ENCODE measurements around the gene LRFN2. TPM values are rescaled to one million over a fixed set of nuclear protein-coding genes. Genes with fewer than 3 reads are reported as not detected.

LRFN2 gene
- total RNA-seq, 2 experiments from 2014 or later: not detected

GRCh38 chr6:40387127-40387870 lies 199.9 kb downstream of the LRFN2 start:
- Mint-ChIP-seq H3K4me3 (peak overlapping the region; percentile 48), H3K27me3 (peaks cover 4% of the 10 kb centered on the region), H3K27ac (peak overlapping the region; percentile 81), H3K9me3 (no peaks in the 10 kb centered on the region), H3K4me1 (ENCODE audit: low read depth) (peaks cover 64% of the 10 kb centered on the region), H3K36me3 (ENCODE audit: low read depth) (no peaks in the 10 kb centered on the region)
- peak in 3 of 14 experiments; percentile 18 to 26 (median 20) for DNase-seq
- ATAC-seq (ENCODE audit: poor library complexity): no peak
- H3K27me3 ChIP-seq (ENCODE audit: control insufficient read depth in 1 of 2, insufficient read depth in 2 of 2, low read length in 2 of 2): peaks cover 0 to 3% of the 10 kb centered on the region in 2 experiments
- peaks cover 46% of the 10 kb centered on the region for H3K4me1 ChIP-seq (ENCODE audit: insufficient read depth, low read length)
- no peaks in the 10 kb centered on the region for H3K9me3 ChIP-seq (ENCODE audit: control insufficient read depth in 1 of 2, insufficient read depth in 1 of 2, low read length in 2 of 2)
- intact Hi-C loops (cut with DNase I, micrococcal nuclease): no loop called here
- no peak for TF ChIP-seq CTCF (IDR thresholded peaks at IDR 0.05)
- no peaks in the 10 kb centered on the region for H3K36me3 ChIP-seq (ENCODE audit: insufficient read depth, low read length)
- POLR2A ChIA-PET: no interaction called here
- CTCF ChIA-PET: no interaction called here
- no peak overlapping the region for H3K4me3 ChIP-seq (ENCODE audit: low read length)
- H3K27ac ChIP-seq (ENCODE audit: low read depth in 1 of 2, low read length in 2 of 2): peak overlapping the region in 1 of 2 donors; percentile 37

GRCh38 chr6:40386200-40386599 lies 201.0 kb downstream of the LRFN2 start:
- peak overlapping the region; percentile 46 for H3K4me3 Mint-ChIP-seq
- ATAC-seq (ENCODE audit: poor library complexity) (no peak), DNase-seq (no peak)
- intact Hi-C loops (cut with DNase I, micrococcal nuclease): no loop called here
- peaks cover 4% of the 10 kb centered on the region for H3K27me3 Mint-ChIP-seq
- Histone ChIP-seq H3K9me3 (ENCODE audit: control insufficient read depth in 1 of 2, insufficient read depth in 1 of 2, low read length in 2 of 2) (no peaks in the 10 kb centered on the region), H3K4me3 (ENCODE audit: low read length) (no peak overlapping the region), H3K27me3 (ENCODE audit: control insufficient read depth in 1 of 2, insufficient read depth in 2 of 2, low read length in 2 of 2) (peaks cover 0 to 3% of the 10 kb centered on the region in 2 experiments), H3K27ac (ENCODE audit: low read depth in 1 of 2, low read length in 2 of 2) (no peak overlapping the region), H3K4me1 (ENCODE audit: insufficient read depth, low read length) (peaks cover 36% of the 10 kb centered on the region), H3K36me3 (ENCODE audit: insufficient read depth, low read length) (no peaks in the 10 kb centered on the region)
- no peak for TF ChIP-seq CTCF (IDR thresholded peaks at IDR 0.05)
- POLR2A ChIA-PET: no interaction called here
- no peaks in the 10 kb centered on the region for H3K9me3 Mint-ChIP-seq
- peaks cover 59% of the 10 kb centered on the region for H3K4me1 Mint-ChIP-seq (ENCODE audit: low read depth)
- CTCF ChIA-PET: no interaction called here
- peak overlapping the region; percentile 81 for H3K27ac Mint-ChIP-seq
- H3K36me3 Mint-ChIP-seq (ENCODE audit: low read depth): no peaks in the 10 kb centered on the region

- no peak for TF ChIP-seq CTCF (IDR thresholded peaks at IDR 0.05)
- no peak overlapping the region for H3K27ac Mint-ChIP-seq
- CTCF ChIA-PET: no interaction called here
These were observed 203.6 kb downstream of the LRFN2 start for GRCh38 chr6:40383348-40384115.

More at GRCh38 chr6:40383348-40384115, 203.6 kb downstream of the LRFN2 start:
- DNase-seq: no peak
- Histone ChIP-seq H3K4me1 (ENCODE audit: insufficient read depth, low read length) (peaks cover 15% of the 10 kb centered on the region), H3K4me3 (ENCODE audit: low read length) (no peak overlapping the region), H3K27ac (ENCODE audit: low read depth in 1 of 2, low read length in 2 of 2) (no peak overlapping the region), H3K27me3 (ENCODE audit: control insufficient read depth in 1 of 2, insufficient read depth in 2 of 2, low read length in 2 of 2) (no peaks in the 10 kb centered on the region), H3K9me3 (ENCODE audit: control insufficient read depth in 1 of 2, insufficient read depth in 1 of 2, low read length in 2 of 2) (peaks cover 0 to 3% of the 10 kb centered on the region in 2 experiments), H3K36me3 (ENCODE audit: insufficient read depth, low read length) (no peaks in the 10 kb centered on the region)
- Mint-ChIP-seq H3K36me3 (ENCODE audit: low read depth) (no peaks in the 10 kb centered on the region), H3K4me3 (no peak overlapping the region), H3K27me3 (no peaks in the 10 kb centered on the region), H3K9me3 (no peaks in the 10 kb centered on the region), H3K4me1 (ENCODE audit: low read depth) (peaks cover 33% of the 10 kb centered on the region)
- ATAC-seq (ENCODE audit: poor library complexity): no peak
- intact Hi-C loops (cut with DNase I, micrococcal nuclease): no loop called here
- POLR2A ChIA-PET: no interaction called here
